Inferior parietal cortex (tissue), 1 donor: ENCODE measurements around the gene VAPB.

ENCODE experiments used
- DNase-seq: peaks from one replicate; pipeline ENCODE4 v3.0.0-alpha.2; 2016; ENCODE audit errors: extremely low spot score

VAPB gene

DNA sequence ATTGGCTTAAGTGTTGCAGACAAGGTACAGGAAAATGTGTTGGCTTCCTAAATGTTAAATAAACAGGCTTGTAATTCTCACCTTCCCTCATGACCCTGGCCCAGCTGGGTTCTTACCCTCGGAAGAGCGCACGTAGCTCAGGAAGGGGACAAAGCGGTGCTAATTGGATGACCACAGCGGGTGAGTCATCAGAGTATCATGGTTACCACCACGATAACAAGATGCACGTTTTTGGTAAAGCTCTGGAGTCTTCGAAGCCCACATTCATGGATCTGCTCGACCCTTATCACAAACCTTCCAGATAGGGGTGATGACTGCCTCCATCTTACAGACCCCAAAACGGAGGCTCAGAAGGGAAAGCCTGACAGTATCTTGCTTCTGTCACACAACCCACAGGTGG lies 93.4 kb downstream of the VAPB start:
- DNase-seq: no peak

DNA sequence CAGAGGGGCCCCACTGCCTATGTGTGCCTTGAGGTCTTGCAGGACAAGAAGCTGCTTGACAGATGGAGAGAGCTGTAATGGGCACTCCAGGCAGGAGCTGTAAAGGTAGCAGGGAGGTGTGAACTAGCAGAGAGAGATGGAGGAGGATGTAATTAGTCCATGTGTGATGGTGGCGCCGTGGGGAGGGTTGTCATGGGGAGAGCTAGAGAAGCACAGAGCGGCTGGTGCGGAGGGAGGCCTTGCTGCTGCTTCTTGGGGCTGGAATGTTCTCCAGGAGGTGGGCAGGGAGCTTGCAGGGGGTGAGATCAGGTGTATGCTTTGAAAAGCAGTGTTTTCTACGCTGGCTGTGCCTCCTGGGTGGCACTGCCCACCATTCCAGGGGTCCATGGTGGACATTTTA lies 94.0 kb downstream of the VAPB start:
- no peak for DNase-seq

DNA sequence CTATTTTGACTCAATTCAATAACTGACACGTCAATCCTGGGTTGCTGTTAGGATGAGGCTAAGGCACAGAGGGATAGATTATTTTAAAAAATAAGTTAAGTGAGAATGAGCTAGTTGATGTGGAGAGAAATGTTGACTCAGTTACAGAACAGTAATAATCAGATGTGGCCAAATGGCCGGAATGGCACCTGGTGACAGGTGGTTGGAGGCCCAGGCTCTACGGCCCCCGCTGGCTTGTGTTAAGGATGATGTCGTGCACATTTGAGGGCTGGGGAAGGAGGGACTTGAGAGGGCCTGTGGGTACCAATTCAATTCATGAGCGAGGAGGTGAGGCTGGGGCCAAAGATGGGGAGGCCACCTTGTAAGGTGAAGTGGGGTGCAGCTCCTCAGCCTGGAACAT lies 94.4 kb downstream of the VAPB start:
- no peak for DNase-seq

DNA sequence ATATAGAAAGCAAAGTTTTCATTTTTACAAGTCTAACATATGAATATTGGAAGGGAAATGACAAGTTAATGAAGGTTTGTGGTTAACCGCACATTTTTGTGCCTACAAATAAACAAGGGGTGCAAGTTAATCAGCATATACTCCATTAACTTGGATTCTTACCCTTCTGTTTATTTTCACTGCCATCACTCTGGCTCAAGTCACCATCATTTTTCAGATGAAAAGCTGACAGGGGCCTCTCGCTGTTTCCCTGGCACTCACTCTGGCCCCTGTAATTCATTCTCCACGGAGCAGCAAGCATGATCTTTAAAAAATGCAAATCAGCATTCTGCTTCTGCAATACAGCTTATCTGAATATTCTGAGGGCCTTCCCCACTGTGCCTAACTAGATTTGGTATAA lies 96.4 kb downstream of the VAPB start:
- no peak for DNase-seq

DNA sequence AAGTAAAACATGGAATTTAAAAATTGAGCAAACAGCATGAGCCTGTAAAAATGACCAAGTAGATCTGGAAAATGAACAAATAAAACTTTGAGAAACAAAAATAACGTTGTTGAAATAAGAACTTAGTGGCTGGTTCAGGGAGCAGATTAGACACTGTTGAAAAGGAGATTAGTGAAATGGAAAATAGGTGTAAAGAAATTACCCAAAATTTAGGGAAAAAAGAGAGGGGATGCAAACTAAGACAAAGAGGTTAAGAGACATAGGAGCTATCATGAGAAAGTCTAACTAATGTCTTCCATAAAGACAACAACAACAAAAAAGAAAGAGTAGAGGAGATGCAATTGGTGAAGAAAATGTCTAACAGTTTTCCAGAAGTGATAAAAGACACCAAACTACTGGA lies 97.2 kb downstream of the VAPB start:
- DNase-seq: no peak

DNA sequence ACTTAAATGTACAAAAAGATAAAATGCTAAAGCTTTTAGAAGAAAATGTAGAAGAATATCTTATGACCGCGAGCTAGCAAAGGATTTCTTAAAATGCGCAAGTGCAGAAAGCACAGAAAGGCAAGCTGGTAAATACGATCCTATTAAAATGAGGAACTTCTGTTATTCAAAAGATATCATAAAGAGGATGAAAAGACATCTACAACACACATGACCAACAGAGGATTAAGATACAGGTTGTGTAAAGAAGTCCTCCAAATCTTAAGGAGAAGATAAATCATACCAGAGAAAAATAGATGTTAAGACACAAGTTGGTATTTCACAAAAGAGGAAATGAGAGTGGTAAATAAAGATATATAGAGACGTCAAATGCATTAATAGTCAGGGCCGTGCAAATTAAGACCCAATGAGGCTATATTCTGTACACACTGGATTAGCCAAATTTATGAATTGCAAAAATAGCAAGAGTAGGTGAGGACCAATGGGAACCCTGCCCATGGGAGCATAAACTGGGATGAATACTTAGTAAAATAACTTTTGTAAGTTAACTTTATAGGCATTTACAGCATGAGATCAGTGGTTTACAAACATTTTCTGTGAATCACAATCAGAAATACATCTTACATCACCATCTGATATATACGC lies 103.2 kb downstream of the VAPB start:
- DNase-seq: no peak

DNA sequence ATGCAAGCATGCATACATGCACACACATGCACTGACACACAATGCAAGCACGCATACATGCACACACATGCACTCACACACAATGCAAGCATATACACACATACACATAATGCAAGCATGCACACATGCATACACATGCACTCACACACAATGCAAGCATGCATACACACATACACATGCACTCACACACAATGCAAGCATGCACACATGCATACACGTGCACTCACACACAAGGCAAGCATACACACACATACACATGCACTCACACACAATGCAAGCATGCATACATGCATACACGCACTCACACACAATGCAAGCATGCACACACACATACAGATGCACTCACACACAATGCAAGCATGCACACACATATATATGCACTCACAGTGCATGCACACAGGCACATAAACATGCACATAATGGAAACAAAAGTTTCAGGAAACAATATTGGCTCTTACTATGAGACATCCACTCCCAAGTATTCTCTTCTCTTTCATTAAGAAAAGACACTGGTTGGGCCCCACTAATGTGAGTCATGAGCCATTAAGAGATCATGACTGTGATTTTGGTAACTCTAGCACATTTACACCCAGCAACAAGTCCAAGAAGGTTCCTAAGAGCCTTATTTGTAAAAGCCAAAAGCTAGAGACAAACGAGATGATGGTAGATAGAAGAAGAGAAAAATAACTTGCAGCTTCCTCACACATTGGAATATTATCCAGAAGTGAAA lies 103.9 kb downstream of the VAPB start:
- DNase-seq: no peak

DNA sequence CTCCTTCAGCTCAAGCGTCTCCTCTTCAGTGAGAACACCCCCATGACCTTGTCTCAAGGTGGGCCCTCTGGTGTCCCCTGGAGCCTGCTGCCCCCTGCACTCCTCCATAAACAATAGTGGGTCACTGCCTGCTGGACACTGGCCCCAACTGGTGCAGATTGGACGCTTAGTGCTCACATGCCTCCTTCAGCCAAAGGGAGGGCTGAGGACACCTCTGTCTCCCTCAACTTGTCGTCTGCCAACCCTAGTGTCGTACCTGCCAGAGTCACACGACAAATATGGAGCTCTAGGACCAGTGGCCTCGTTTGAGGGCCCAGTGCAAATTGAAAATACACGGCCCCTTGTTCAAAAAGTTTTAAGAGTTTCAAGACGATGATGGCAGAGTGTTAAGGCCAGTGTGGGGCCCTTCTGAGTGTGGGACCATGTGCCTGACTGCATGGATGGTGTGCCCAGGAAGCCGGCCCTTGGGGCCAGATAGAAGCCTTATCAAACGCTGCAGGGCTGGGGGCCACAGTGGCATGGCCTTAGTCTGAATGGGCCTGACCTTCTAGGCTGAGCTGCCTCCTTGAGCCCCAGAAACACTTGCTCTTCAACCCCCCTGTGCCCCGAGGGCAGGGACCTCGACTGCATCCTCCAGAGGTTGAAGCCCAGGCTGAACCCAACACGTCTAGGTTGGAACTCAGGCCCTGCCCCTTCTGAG lies 106.0 kb downstream of the VAPB start:
- no peak for DNase-seq

DNA sequence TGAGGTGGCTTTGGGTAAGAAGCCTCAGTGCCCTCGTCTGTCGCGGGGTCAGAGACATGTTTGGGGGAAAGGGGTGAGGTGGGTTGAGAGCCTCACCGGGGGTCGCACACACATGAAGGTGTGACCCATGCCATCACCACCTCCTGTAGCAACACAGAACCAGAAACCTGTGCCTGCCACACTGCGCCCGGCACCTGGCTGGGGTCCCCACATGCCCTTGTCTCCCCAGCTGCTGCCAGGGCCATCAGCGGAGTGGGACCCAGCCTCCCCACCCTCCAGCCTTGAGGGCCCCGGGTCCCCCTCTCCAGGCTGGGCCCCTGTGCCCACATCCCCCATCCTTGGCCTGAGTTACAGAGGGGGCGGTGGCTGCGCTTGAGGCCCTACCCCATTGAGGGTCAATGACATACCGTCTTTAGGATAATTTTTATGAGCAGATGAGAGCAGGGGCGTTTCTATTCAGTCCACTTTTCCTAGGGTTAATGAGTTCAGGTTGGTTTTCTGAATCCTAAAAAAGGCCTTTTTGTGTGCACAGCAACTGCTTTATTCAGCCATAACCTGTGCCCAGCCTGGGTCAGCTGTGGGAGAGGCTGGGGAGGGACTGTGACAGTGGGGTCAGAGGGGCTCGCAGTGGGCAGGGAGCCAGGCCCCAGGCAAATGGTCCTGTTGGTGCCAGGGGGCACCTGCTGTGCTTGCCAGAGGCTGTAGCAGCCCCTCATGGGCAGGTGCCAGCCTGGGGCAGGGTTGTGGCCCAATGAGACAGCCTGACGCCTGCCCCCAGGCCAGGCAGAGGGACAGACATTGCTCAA lies 106.8 kb downstream of the VAPB start:
- DNase-seq: no peak

DNA sequence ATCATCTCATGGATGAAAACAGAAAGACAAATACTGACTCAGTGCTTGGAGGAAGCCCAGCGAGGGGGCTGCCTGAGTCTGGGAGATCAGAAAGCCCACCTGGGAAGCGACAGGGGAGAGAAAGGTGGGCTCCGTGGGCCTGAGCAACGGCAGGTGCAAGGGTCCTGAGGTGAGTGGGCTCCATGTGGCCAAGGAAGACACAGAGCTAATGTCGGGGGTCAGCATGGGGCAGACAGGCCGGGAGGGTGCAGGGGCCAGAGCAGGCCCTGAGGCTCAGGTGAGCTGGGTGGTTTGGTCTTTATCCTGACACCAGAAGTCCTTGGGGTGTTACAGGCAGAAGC lies 107.4 kb downstream of the VAPB start:
- no peak for DNase-seq

DNA sequence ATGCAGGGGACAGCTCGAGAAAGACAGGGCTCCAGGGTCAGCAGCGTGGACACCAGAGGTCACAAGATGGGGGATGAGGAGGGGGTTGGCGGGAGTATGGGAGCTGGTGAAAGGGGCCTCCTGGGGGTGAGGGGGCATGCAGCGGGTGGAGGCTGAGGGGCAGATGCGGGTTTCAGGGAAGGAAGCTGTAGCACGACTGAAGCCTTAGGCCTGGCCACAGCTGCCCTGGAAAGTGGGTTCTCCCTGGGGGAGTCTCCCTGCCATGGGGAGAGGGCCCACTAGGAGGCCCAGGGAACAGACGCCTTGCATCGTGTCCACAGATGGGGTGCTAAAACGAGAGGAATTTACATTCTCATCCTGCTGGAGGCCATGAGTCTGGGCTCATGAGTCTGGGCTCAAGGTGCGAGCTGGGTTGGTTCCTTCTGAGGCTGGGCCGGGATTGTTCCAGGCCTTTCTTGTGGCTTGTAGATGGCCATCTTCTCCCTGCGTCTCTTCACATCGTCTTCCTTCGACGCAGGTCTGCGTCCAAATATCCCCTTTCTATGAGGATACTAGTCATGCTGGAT lies 108.1 kb downstream of the VAPB start:
- DNase-seq: no peak

DNA sequence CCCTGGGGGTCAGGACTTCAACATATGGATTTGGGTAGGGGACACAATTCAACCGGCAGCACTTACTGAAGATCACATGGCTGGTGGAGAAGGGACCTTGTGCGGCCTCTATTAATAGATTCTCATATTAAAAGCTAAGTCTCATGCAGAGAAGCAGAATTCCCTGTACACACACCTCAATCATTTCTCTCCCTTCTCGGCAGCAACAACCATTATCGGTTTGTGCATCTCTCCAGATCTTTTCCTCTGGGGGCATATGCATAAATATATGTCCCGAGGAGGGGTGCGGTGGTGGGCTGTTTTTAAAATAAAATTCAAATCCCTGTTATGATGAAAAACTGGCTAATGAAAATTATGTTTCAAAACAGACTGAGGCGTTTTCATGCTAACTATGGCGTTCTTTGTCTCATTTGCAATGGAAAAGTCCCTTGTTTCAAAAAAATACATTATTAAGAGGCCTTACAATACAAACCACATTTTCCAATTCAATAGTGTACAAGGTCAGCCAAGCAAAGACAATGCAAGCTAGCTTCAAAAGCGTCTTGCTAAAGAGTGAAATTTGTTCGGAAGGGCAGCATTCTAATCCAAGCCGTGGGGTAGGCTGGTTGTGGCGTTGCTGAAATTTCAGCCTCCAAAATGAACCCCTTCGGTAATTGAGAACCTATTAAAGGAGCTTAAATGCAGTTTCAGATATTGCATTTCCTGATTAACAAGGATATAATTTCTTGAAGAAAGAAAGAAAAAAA lies 108.9 kb downstream of the VAPB start:
- DNase-seq: no peak

DNA sequence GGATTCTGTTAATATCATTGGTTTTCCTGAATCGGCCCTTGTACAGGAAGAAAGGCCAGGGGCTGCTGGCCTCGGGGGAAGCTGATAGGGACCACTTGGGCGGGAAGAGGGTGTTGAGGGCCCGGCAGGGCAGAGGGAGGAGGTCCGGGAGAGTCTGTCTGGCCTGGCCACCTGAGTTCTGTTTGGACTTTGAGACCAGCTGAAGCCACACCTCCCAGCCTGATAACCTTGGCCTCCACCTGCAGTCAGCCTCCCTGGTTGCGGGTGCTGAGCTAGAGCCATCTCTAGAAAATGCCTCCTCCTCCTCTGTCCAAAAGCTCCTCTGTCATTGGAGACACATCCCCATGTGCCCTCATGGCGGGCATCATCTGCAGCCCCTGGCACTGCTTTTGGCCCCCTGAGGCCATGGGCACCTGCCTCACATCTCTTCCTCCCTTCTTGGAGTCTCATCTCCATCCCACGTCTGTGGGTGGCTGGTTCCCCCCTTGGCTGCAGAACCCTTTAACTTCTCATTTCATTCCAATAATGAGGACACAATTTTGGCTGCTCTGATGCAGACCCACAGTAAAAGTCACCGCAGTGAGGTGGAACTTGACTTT lies 109.5 kb downstream of the VAPB start:
- no peak for DNase-seq

DNA sequence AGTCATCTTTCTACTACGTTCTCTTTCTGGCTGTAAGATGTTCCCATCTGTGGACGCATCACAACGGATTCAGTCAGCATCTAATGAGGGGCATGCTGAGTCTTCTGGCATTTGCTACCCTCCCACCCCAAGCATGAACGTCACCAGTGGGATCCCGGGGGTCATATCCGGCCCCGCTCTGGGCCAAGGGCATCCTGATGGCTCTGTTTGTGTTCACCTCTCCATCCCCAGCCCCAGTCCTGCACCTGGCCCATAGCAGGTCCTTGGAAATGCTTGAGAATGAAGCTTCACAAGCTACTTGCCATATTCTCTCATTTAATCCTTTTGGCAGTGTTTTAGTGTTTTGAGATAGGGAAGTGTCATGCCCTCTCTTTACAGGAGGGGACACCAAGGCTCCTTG lies 111.2 kb downstream of the VAPB start:
- DNase-seq: no peak
